HepG2 (cell line): ENCODE results near the gene ZKSCAN5. TPM values are rescaled to one million over a fixed set of nuclear protein-coding genes. Genes with fewer than 3 reads are reported as not detected.
A peak's percentile ranks its signal among the peaks of the same experiment; 100 is the strongest.
"Not testable (repeated sequence)": the region's sequence is repeated elsewhere in the genome, so short reads cannot be mapped to it uniquely, and the experiment has no call there.

ENCODE experiments used
- ATAC-seq: fragments of 200-7000 bp; cut with Tn5 transposase; 3 replicates; pipeline ENCODE4 v1.9.1; 2020; ENCODE audit warnings: mild to moderate bottlenecking, moderate library complexity
- BruUV-seq: library from RNA; stranded (reverse); fragments of 400-500 nt; replicated peaks from 2 replicates; lab custom pipeline; 2021; lab: Mats Ljungman, UMichigan
- CTCF ChIA-PET: fragments of 300-600 bp; formaldehyde crosslinking; extraction: SDS; loops from one replicate; lab custom pipeline; 2021; ENCODE audit warnings: low total read pairs, inconsistent platforms, low intra/inter-chr PET ratio; lab: Yijun Ruan, JAX
- POLR2A ChIA-PET: fragments of 350-600 bp; sonication (Branson Sonifier 250); formaldehyde crosslinking; loops from one replicate; lab custom pipeline; 2020; ENCODE audit warnings: antibody characterized with exemption, inconsistent platforms; lab: Yijun Ruan, JAX
- DNase-seq: peaks from one replicate; pipeline ENCODE4 v3.0.0-alpha.2; 2015; ENCODE audit warnings: low spot score
- FAIRE-seq: peaks from 3 replicates; lab custom pipeline; 2011; peaks lifted over from hg19 to GRCh38; lab: Jason Lieb, UNC
- H2AFZ ChIP-seq: one replicate; pipeline ENCODE4 v1.6.1; 2011; ENCODE audit warnings: low read length, inconsistent platforms
- H3K27ac ChIP-seq: fragments of 300-600 bp; 3 replicates; pipeline ENCODE4 v1.8.0; 2011; ENCODE audit warnings: mixed run types, mild to moderate bottlenecking, mixed read lengths, low read length, inconsistent platforms; ENCODE audit not compliant: insufficient read depth; ENCODE audit errors: extremely low read length
- H3K27me3 ChIP-seq, 2 experiments: fragments of 200-600 bp in 1 of 2; 2 replicates in 1 of 2; 3 replicates in 1 of 2; pipeline versions ENCODE4 v1.6.0 to v1.8.0; 2011; ENCODE audit warnings: low read length in 2 of 2, mild to moderate bottlenecking in 2 of 2, moderate library complexity in 2 of 2, inconsistent platforms in 1 of 2; ENCODE audit not compliant: insufficient read depth in 2 of 2, control insufficient read depth in 1 of 2
- H3K36me3 ChIP-seq, 2 experiments: fragments of 200-600 bp in 1 of 2; replicated peaks in 1 of 2; 2 replicates in 1 of 2; 3 replicates in 1 of 2; pipeline versions ENCODE4 v1.5.1 to v1.8.0; 2011; ENCODE audit warnings: low read length in 2 of 2, inconsistent platforms in 1 of 2; ENCODE audit not compliant: insufficient read depth in 2 of 2, control insufficient read depth in 1 of 2
- H3K4me1 ChIP-seq: 2 replicates; pipeline ENCODE4 v1.5.1; 2012; ENCODE audit warnings: low read length, inconsistent platforms; ENCODE audit not compliant: insufficient read depth
- H3K4me2 ChIP-seq: 2 replicates; pipeline ENCODE4 v1.6.0; 2011; ENCODE audit warnings: low read depth, low read length, inconsistent platforms
- H3K4me3 ChIP-seq, 3 experiments: fragments of 200-600 bp in 1 of 3; sonication (generic), shearing (Covaris generic) in 1 of 3; replicated peaks in 1 of 3; 2 replicates each; pipeline ENCODE4 v1.5.1; 2011 to 2016; ENCODE audit warnings: low read length in 3 of 3, inconsistent platforms in 2 of 3, low read depth in 2 of 3, mild to moderate bottlenecking in 2 of 3, control low read depth in 1 of 3, mixed read lengths in 1 of 3; ENCODE audit not compliant: insufficient read depth in 1 of 3
- H3K79me2 ChIP-seq: one replicate; pipeline ENCODE4 v1.6.1; 2011; ENCODE audit warnings: low read length, inconsistent platforms; ENCODE audit not compliant: insufficient read depth
- H3K9ac ChIP-seq: 2 replicates; pipeline ENCODE4 v1.6.0; 2011; ENCODE audit warnings: mild to moderate bottlenecking, low read depth, low read length, inconsistent platforms; ENCODE audit not compliant: insufficient read depth
- H3K9me3 ChIP-seq: 2 replicates; pipeline ENCODE4 v1.5.1; 2012; ENCODE audit warnings: mild to moderate bottlenecking, low read length
- H4K20me1 ChIP-seq: 2 replicates; pipeline ENCODE4 v1.6.0; 2011; ENCODE audit warnings: inconsistent platforms, mild to moderate bottlenecking, low read length, moderate library complexity; ENCODE audit not compliant: insufficient read depth
- KDM5B ChIP-seq: sonication (generic); formaldehyde crosslinking; IDR thresholded peaks from 2 replicates; pipeline ENCODE4 v1.4.0; 2020; ENCODE audit warnings: missing genetic modification reagents, mild to moderate bottlenecking, borderline replicate concordance
- YEATS4 ChIP-seq: sonication (generic); formaldehyde crosslinking; IDR thresholded peaks from 2 replicates; pipeline ENCODE4 v1.4.0; 2020; ENCODE audit warnings: missing genetic modification reagents, borderline replicate concordance
- ZBTB7B ChIP-seq: sonication (generic); formaldehyde crosslinking; IDR thresholded peaks from 2 replicates; pipeline ENCODE4 v1.4.0; 2020; ENCODE audit warnings: missing genetic modification reagents
- ZNF234 ChIP-seq: sonication (generic); formaldehyde crosslinking; conservative IDR thresholded peaks from 2 replicates; pipeline ENCODE4 v1.5.1; 2020; ENCODE audit warnings: mild to moderate bottlenecking, missing genetic modification reagents
- ZNF574 ChIP-seq: sonication (generic); formaldehyde crosslinking; IDR thresholded peaks from 2 replicates; pipeline ENCODE4 v1.4.0; 2020; ENCODE audit warnings: missing genetic modification reagents
- WGBS: methylation state at CpG from one replicate; pipeline ENCODE4 v1.1.6; 2017; ENCODE audit warnings: low lambda C conversion rate; 5-methylcytosine and 5-hydroxymethylcytosine counted together
- in situ Hi-C: cut with HindIII; loops from 2 replicates; pipeline ENCODE4 v1.10.0; 2017; ENCODE audit warnings: low pct_unique_long_range_greater_than_20kb; ENCODE audit not compliant: extremely low pct_ligation_motif_present
- intact Hi-C: fragments of 100-400 bp; cut with micrococcal nuclease; formaldehyde crosslinking; loops from one replicate; pipeline ENCODE4 v1.10.0; 2022; ENCODE audit not compliant: unreplicated experiment
- polyA plus RNA-seq, 8 experiments: library from polyadenylated mRNA; depleted of rRNA in 3 of 8; stranded (reverse) in 7 of 8; unstranded in 1 of 8; fragments of >200 nt; fragmentation: Illumina TruSeq in 4 of 8; extraction: Trizol in 4 of 8; gene quantifications; 2 replicates each; pipeline versions ENCODE4 v1.2.1 to v1.2.3, GENCODE V29; 2011 to 2016; ENCODE audit warnings: low read depth in 4 of 8, missing spikeins in 1 of 8, mixed read lengths in 1 of 8; ENCODE audit not compliant: insufficient read depth in 1 of 8
- total RNA-seq, 5 experiments: library from RNA; depleted of rRNA; stranded (reverse); fragments of >200 nt; fragmentation: Illumina TruSeq; extraction: Trizol; gene quantifications; 2 replicates each; pipeline ENCODE4 v1.2.3, GENCODE V29; 2016; ENCODE audit warnings: low read depth in 1 of 5
- TF ChIP-seq, protein P1 (sequence below): sonication (generic); formaldehyde crosslinking; IDR thresholded peaks from 2 replicates; pipeline ENCODE4 v1.9.0; 2022; ENCODE audit warnings: low read depth, missing genetic modification reagents

ZKSCAN5 gene
- total and polyA plus RNA-seq, 2 of the 13 experiments (the other 11 are each of a cell fraction or from before 2014, with no cell fraction given), result 5.5 to 11.7 TPM

DNA sequence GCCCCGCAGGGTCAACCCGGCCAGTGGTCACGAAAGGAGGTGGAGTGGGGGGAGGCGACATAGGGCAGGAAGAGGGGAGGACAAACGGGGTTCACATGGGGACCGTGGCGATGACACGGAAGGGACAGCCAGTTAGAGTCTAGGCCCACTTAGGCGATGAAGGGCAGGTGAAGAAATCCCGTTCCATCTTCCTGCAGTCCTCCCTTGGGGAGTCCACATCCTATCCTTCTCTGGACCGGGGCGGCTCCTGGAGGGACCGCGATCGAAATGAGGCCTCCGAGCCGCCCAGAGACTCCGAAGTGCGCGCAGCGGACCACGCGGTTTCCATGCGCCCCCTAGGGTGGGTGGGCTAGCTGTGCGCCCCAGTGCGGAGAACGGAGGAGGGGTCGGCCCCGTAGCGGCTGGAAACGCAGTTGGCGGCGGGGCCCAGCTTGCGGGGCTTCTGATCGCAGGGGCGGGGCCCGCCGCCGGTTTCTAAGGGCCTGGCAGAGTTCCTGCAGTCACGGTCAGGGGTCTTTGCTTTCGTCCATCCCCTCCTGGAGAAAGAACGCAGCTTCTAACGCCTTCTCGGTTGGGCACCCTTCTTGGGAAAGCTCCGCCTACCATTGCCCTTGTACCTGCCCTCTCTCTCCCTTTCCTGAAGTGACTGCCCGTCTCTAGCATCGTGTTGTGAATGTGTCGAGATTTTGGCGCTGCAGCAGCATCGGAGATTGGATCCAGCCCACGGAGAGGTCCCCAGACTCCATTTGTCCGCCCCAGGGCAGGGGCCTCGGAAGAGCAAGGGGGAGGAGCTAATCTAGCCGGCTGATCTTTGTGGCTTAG lies 75.7 kb downstream of the ZKSCAN5 start (continued):
- TF ChIP-seq KDM5B (CRISPR knock-in tag), result 0 out of 2 replicates have a peak, but pooled peaks have one; percentile 58
- TF ChIP-seq, protein P1, sequence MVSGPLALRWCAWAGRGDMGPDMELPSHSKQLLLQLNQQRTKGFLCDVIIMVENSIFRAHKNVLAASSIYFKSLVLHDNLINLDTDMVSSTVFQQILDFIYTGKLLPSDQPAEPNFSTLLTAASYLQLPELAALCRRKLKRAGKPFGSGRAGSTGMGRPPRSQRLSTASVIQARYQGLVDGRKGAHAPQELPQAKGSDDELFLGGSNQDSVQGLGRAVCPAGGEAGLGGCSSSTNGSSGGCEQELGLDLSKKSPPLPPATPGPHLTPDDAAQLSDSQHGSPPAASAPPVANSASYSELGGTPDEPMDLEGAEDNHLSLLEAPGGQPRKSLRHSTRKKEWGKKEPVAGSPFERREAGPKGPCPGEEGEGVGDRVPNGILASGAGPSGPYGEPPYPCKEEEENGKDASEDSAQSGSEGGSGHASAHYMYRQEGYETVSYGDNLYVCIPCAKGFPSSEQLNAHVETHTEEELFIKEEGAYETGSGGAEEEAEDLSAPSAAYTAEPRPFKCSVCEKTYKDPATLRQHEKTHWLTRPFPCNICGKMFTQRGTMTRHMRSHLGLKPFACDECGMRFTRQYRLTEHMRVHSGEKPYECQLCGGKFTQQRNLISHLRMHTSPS (CRISPR knock-in tag), result no peak
- 0 out of 2 replicates have a peak, but pooled peaks have one; percentile 40 for TF ChIP-seq YEATS4 (CRISPR knock-in tag)
- no peak for TF ChIP-seq ZNF234 (CRISPR knock-in tag)
- peak; percentile 60; the same call in 1 of the 2 replicates for TF ChIP-seq ZNF574 (CRISPR knock-in tag)
- 0 out of 2 replicates have a peak, but pooled peaks have one; percentile 77 for TF ChIP-seq ZBTB7B

GRCh38 chr7:99580778-99581332 lies 76.4 kb downstream of the ZKSCAN5 start:
- FAIRE-seq, H3K27me3 ChIP-seq, H3K4me1 ChIP-seq, BruUV-seq, intact Hi-C loops, H2AFZ ChIP-seq, CTCF ChIA-PET, H3K79me2 ChIP-seq, in situ Hi-C loops, H3K9me3 ChIP-seq, ATAC-seq, H3K27ac ChIP-seq, DNase-seq, H4K20me1 ChIP-seq, H3K36me3 ChIP-seq: not testable (repeated sequence)
- POLR2A ChIA-PET, result interaction anchor here (1.0 to 1.4 kb wide), 2 partner anchors 23 to 149 kb away, joined by 3 to 17 read pairs; partner anchors contain the start of gene ZNF655
- 55% methylated on average over 4 of the region's 4 CpGs for WGBS
- peak overlapping the region; percentile 80 for H3K4me2 ChIP-seq
- peak overlapping the region; percentile 48 to 64 (median 52); a peak in 5 of 6 replicates for H3K4me3 ChIP-seq
- H3K9ac ChIP-seq, result peak overlapping the region; percentile 53

Other genes starting within 250 kb of the ZKSCAN5 start
- gene MYH16, start 231.8 kb upstream of the ZKSCAN5 start, total RNA-seq (2016; rRNA removed; fragmentation: Illumina TruSeq; extraction: Trizol), result 0.15 and 0.20 TPM in 2 replicates
- 0.05 and 0.25 TPM in 2 replicates for gene MYH16, start 231.8 kb upstream of the ZKSCAN5 start, polyA plus RNA-seq (2011; rRNA removed)
- gene ARPC1A, start 178.8 kb upstream of the ZKSCAN5 start, total RNA-seq (2016; rRNA removed; fragmentation: Illumina TruSeq; extraction: Trizol), result 88.5 and 89.7 TPM in 2 replicates
- 44.3 and 46.8 TPM in 2 replicates for gene ARPC1A, start 178.8 kb upstream of the ZKSCAN5 start, polyA plus RNA-seq (2011; rRNA removed)
- 89.1 and 92.2 TPM in 2 replicates for gene ARPC1B, start 129.9 kb upstream of the ZKSCAN5 start, total RNA-seq (2016; rRNA removed; fragmentation: Illumina TruSeq; extraction: Trizol)
- gene ARPC1B, start 129.9 kb upstream of the ZKSCAN5 start, polyA plus RNA-seq (2011; rRNA removed), result 72.9 and 89.3 TPM in 2 replicates
- 95.1 and 100 TPM in 2 replicates for gene PDAP1, start 96.1 kb upstream of the ZKSCAN5 start, total RNA-seq (2016; rRNA removed; fragmentation: Illumina TruSeq; extraction: Trizol)
- gene PDAP1, start 96.1 kb upstream of the ZKSCAN5 start, polyA plus RNA-seq (2011; rRNA removed), result 12.8 and 13.0 TPM in 2 replicates
- gene BUD31, start 95.7 kb upstream of the ZKSCAN5 start, total RNA-seq (2016; rRNA removed; fragmentation: Illumina TruSeq; extraction: Trizol), result 79.1 and 101 TPM in 2 replicates
- gene BUD31, start 95.7 kb upstream of the ZKSCAN5 start, polyA plus RNA-seq (2011; rRNA removed), result 29.8 and 35.1 TPM in 2 replicates
- gene PTCD1, start 65.9 kb upstream of the ZKSCAN5 start, total RNA-seq (2016; rRNA removed; fragmentation: Illumina TruSeq; extraction: Trizol), result 4.7 and 8.4 TPM in 2 replicates
- gene PTCD1, start 65.9 kb upstream of the ZKSCAN5 start, polyA plus RNA-seq (2011; rRNA removed), result 3.0 and 3.4 TPM in 2 replicates
- gene CPSF4, start 65.7 kb upstream of the ZKSCAN5 start, total RNA-seq (2016; rRNA removed; fragmentation: Illumina TruSeq; extraction: Trizol), result 44.4 and 49.6 TPM in 2 replicates
- gene CPSF4, start 65.7 kb upstream of the ZKSCAN5 start, polyA plus RNA-seq (2011; rRNA removed), result 34.1 and 46.9 TPM in 2 replicates
- gene ATP5MF, start 38.5 kb upstream of the ZKSCAN5 start, total RNA-seq (2016; rRNA removed; fragmentation: Illumina TruSeq; extraction: Trizol), result 763 and 795 TPM in 2 replicates
- 499 and 597 TPM in 2 replicates for gene ATP5MF, start 38.5 kb upstream of the ZKSCAN5 start, polyA plus RNA-seq (2011; rRNA removed)
- 15.3 and 19.8 TPM in 2 replicates for gene ZNF789, start 31.8 kb upstream of the ZKSCAN5 start, total RNA-seq (2016; rRNA removed; fragmentation: Illumina TruSeq; extraction: Trizol)
- gene ZNF789, start 31.8 kb upstream of the ZKSCAN5 start, polyA plus RNA-seq (2011; rRNA removed), result 23.6 and 25.1 TPM in 2 replicates
- 18.7 and 19.6 TPM in 2 replicates for gene ZNF394, start 4.4 kb upstream of the ZKSCAN5 start, total RNA-seq (2016; rRNA removed; fragmentation: Illumina TruSeq; extraction: Trizol)
- gene ZNF394, start 4.4 kb upstream of the ZKSCAN5 start, polyA plus RNA-seq (2011; rRNA removed), result 7.8 and 8.6 TPM in 2 replicates
- gene FAM200A, start 47.5 kb downstream of the ZKSCAN5 start, total RNA-seq (2016; rRNA removed; fragmentation: Illumina TruSeq; extraction: Trizol), result 6.3 and 10.4 TPM in 2 replicates
- gene FAM200A, start 47.5 kb downstream of the ZKSCAN5 start, polyA plus RNA-seq (2011; rRNA removed), result 4.7 and 5.4 TPM in 2 replicates
- 53.4 and 54.8 TPM in 2 replicates for gene ZNF655, start 54.0 kb downstream of the ZKSCAN5 start, total RNA-seq (2016; rRNA removed; fragmentation: Illumina TruSeq; extraction: Trizol)
- 75.6 and 83.2 TPM in 2 replicates for gene ZNF655, start 54.0 kb downstream of the ZKSCAN5 start, polyA plus RNA-seq (2011; rRNA removed)
- 0.60 and 0.95 TPM in 2 replicates for gene TMEM225B, start 93.6 kb downstream of the ZKSCAN5 start, total RNA-seq (2016; rRNA removed; fragmentation: Illumina TruSeq; extraction: Trizol)
- gene TMEM225B, start 93.6 kb downstream of the ZKSCAN5 start, polyA plus RNA-seq (2011; rRNA removed), result 0.78 and 1.6 TPM in 2 replicates
- gene ZSCAN25, start 112.3 kb downstream of the ZKSCAN5 start, total RNA-seq (2016; rRNA removed; fragmentation: Illumina TruSeq; extraction: Trizol), result 16.3 and 16.8 TPM in 2 replicates
- 12.1 and 12.3 TPM in 2 replicates for gene ZSCAN25, start 112.3 kb downstream of the ZKSCAN5 start, polyA plus RNA-seq (2011; rRNA removed)
- 1.7 and 5.7 TPM in 2 replicates for gene CYP3A5, start 175.3 kb downstream of the ZKSCAN5 start, total RNA-seq (2016; rRNA removed; fragmentation: Illumina TruSeq; extraction: Trizol)
- gene CYP3A5, start 175.3 kb downstream of the ZKSCAN5 start, polyA plus RNA-seq (2011; rRNA removed), result 9.3 and 9.6 TPM in 2 replicates
- gene CYP3A7, start 230.5 kb downstream of the ZKSCAN5 start, total RNA-seq (2016; rRNA removed; fragmentation: Illumina TruSeq; extraction: Trizol), result 6.4 and 6.6 TPM in 2 replicates
- 5.7 and 5.8 TPM in 2 replicates for gene CYP3A7, start 230.5 kb downstream of the ZKSCAN5 start, polyA plus RNA-seq (2011; rRNA removed)